GM12874 (cell line): Measurements from ENCODE around the gene CLIC4.

Experiments
- TF ChIP-seq, protein P1 (sequence below): IDR thresholded peaks from 2 replicates; pipeline ENCODE4 v1.5.1; 2011; ENCODE audit warnings: low read depth, mild to moderate bottlenecking, control low read depth, low read length, moderate library complexity; ENCODE audit not compliant: insufficient read depth

CLIC4 gene

DNA sequence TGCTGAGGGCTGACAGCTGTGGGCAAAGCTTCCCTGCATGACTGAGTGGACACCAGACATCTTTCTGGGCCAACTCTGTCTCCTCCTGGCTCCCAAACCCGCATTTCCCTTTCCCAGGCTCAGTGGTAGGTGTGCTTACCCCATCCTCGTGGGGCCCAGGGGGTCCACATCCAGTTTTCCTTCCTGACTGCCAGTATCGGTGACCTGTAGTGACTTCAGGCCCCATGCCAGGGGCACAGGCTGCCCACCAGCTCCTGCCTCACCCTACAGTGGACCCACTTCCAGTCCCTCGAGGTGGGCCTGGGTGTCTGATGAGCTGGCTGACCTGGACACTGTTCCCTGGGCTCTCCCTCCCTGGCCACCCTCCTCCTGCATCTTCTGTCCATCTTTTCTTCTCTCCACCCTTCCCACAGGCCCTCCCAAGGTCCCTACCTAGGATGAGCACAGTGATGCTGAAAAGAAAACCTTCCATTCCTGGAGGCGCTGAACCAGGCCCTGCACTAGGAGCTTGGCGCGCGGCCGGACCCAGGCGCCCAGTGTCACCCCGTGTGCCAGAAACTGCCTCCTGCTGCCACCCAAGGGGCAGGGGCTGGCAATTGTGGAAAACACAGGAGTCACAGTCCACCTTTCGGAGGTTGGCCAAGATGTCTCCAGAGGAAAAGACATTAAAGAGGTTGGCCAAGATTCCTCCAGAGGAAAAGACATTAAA, 117.7 kb downstream of the CLIC4 start:
- TF ChIP-seq, protein P1, sequence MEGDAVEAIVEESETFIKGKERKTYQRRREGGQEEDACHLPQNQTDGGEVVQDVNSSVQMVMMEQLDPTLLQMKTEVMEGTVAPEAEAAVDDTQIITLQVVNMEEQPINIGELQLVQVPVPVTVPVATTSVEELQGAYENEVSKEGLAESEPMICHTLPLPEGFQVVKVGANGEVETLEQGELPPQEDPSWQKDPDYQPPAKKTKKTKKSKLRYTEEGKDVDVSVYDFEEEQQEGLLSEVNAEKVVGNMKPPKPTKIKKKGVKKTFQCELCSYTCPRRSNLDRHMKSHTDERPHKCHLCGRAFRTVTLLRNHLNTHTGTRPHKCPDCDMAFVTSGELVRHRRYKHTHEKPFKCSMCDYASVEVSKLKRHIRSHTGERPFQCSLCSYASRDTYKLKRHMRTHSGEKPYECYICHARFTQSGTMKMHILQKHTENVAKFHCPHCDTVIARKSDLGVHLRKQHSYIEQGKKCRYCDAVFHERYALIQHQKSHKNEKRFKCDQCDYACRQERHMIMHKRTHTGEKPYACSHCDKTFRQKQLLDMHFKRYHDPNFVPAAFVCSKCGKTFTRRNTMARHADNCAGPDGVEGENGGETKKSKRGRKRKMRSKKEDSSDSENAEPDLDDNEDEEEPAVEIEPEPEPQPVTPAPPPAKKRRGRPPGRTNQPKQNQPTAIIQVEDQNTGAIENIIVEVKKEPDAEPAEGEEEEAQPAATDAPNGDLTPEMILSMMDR, result no peak

DNA sequence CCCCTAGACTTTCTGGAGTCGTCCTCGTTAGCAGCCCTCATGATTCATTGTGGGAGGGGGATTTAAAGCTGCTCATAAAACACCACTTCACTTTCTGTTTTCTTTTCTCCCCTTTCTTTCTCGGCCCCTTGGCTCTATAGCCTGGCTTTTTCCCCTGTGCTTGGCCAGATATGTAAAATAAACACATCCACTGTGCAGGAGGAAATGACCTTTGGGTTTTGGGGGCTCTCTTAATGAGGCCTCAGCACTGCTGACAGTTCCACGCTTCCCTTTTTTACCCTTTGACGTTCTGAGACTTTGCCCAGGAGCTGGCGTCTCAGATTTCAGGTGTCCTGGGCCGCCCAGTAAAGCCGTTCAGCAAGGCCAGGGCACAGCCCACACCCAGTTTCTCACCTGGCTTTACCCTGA, 119.1 kb downstream of the CLIC4 start:
- TF ChIP-seq, protein P1, result no peak

DNA sequence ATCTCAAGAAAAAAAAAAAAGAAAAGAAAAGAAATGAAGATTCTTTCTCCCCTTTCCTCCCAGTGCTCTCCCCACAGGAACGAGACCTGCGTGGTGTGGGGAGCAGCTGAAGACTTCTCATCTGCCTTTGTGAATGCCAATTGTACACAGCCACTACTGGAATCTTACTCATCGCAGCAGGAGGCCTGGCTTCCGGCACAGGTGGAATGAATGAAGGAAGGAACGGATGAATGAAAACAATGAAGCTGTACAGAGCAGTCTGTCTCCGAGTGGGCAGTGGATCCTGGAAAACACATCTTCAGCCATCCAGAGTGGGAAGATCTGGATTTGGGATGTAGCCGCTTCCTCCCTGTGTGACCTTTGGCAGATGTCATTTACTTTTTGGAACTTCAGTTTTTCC, 119.9 kb downstream of the CLIC4 start:
- TF ChIP-seq, protein P1, result no peak

DNA sequence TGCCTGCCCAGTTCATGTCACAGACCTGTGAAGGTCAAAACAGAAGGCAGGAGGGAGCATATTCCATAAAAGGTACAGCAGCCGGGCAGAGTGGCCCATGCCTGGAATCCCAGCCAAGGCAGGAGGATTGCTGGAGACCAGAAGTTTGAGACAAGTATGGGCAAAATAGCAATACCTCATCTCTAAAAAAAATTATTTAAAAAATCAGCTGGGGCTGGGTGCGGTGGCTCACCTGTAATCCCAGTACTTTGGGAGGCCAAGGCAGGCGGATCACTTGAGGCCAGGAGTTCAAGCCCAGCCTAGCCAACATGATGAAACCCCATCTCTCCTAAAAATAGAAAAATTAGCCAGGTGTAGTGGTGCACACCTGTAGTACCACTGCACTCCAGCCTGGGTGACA, 120.3 kb downstream of the CLIC4 start:
- TF ChIP-seq, protein P1, result no peak

DNA sequence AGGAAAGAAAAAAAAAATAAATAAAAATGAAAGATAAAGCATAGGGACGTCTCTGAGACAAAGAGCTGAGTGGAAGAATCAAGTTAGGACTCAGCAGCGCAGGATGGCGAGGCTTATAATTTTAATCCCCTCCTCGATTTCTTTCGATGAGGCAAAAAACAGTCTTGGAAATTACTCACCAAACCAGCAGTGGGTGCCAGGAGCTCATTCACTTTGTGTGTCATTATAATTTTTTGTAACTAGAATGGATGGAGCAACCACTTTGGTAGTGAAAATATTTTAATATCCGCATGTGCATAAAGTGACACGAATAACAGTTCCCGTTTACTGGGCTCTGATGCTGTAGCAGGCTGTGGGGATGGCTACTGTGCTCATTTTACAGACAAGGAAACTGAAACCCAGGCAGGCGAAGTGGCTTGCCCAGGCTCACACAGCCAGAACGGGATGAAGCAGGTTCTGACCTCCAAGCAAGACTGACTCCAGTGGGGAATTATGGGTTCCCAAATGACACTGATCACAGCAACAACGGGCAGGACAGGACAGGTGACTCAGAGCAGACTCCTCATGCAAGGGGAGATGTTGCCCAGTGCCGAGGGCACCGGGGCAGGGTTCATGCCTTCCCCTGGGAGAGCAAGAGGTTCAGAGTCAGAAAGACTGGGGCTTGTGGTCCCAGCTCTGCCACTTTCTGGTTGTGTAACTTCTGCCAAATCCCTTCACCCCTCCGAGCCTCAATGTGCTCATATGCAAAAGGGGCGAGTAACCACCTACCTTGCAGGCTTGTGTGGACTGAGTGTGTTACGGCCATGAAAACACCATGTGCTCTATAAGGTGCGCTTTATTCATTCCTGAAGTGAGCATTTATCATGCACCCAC, 121.2 kb downstream of the CLIC4 start:
- TF ChIP-seq, protein P1, result no peak

DNA sequence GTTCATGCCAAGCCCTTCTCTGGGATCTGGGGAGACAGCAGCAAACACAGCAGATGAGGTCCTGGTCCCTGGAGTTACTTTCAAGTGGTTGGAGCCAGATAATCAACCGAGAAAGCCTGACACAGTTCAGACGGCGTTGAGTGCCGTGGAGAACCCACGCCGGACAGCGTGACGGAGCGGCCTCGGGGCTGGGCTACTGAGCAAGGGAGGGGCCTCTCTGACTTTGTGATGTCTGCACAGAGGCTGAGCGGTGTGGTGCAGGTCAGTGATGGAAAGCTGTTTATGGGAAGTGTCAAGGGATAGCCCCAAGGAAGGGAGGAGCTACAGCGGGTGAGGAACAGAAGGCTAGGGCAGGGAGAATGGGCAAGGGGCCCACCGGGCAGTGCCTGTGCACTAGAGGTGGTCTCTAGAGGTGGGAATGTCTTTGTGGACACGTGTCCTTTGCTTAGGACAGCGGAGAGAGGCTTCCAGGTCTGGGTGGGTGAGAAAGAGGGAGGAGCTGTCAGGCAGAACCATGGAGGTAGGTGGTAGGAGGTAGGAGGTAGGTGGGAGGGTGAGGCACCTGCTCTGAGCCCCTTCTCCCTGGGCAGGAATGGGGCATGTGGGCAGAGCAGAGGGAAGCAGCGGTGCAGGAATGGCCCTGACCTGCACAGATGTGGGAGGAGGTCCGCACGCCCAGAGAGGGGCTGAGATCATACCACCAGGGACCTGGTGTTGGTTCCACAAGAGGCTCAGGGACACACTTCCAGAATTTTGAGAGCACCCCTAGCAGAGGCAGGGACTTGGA, 122.0 kb downstream of the CLIC4 start:
- TF ChIP-seq, protein P1, result no peak
